Pancreas (tissue), 10 donors: Measurements from ENCODE around the gene SLC6A19. TPM values are rescaled to one million over a fixed set of nuclear protein-coding genes. Genes with fewer than 3 reads are reported as not detected.

Experiments used
- ATAC-seq, 4 donors: fragments of 200-7000 bp; cut with Tn5 transposase; one replicate each; pipeline versions ENCODE4 v1.8.0 to v1.9.1; 2020; ENCODE audit warnings: mild to moderate bottlenecking in 4 of 4, moderate library complexity in 4 of 4
- DNase-seq, 6 donors: peaks; one replicate each; pipeline ENCODE4 v3.0.0-alpha.2; 2020
- FAIRE-seq: peaks from 2 replicates; lab custom pipeline; 2012; peaks lifted over from hg19 to GRCh38; lab: Jason Lieb, UNC
- H3K27ac ChIP-seq, 4 donors: fragments of 200-600 bp; sonication (generic); 1 replicate in 3 of 4; 2 replicates in 1 of 4; pipeline versions ENCODE4 v1.5.0 to v1.8.0; 2020
- H3K27me3 ChIP-seq, 4 donors: fragments of 200-600 bp; one replicate each; pipeline ENCODE4 v1.8.0; 2021
- H3K36me3 ChIP-seq, 3 donors: fragments of 200-600 bp; sonication (generic) in 1 of 3; one replicate each; pipeline versions ENCODE4 v1.5.0 to v1.8.0; 2020 to 2021
- H3K4me1 ChIP-seq, 3 donors: fragments of 200-600 bp; one replicate each; pipeline ENCODE4 v1.8.0; 2021
- H3K4me3 ChIP-seq, 4 donors: fragments of 200-600 bp; sonication (generic) in 2 of 4; one replicate each; pipeline versions ENCODE4 v1.5.0 to v1.8.0; 2020 to 2021
- H3K9me3 ChIP-seq, 4 donors: fragments of 200-600 bp; one replicate each; pipeline ENCODE4 v1.8.0; 2021
- WGBS, 2 donors: extraction: QIAGEN DNeasy Blood & Tissue Kit; methylation state at CpG; one replicate each; pipeline ENCODE4 v1.1.7; 2013; 5-methylcytosine and 5-hydroxymethylcytosine counted together
- intact Hi-C, 3 donors: fragments of 100-400 bp; cut with DNase I; formaldehyde crosslinking; loops; one replicate each; pipeline versions ENCODE4 v1.11.1 to v1.14.2; 2022
- polyA plus RNA-seq, 2 donors: library from polyadenylated mRNA; stranded (reverse); fragments of 200-250 nt; gene quantifications; one replicate each; pipeline ENCODE4 v1.2.3, GENCODE V29; 2013
- total RNA-seq, 6 donors: library from RNA; stranded (reverse); fragmentation: NEBNext Ultra II Directional in 4 of 6; extraction: Animal tissue kit (Norgen Biotek cat#: 25700) in 4 of 6; gene quantifications; one replicate each; pipeline versions ENCODE4 v1.2.1 to v1.2.4, GENCODE V29; 2021 to 2023
- TF ChIP-seq, protein P1 (sequence below), 4 donors: fragments of 200-600 bp; sonication (generic) in 3 of 4; IDR thresholded peaks; one replicate each; pipeline versions ENCODE4 v1.5.0 to v1.8.0; 2021; ENCODE audit warnings: antibody characterized with exemption in 4 of 4
- donor health status: healthy with polysubstance abuse.
- donor health status: DM: no; HTN: no; CAD: no; lungs with moderate emphysema.
- donor health status: DM: no; HTN: no; CAD: no.
- donor health status: control.
- donor health status: control.
- donor health status: Bipolar disorder and iron deficiency.
- donor health status: DM: yes; HTN: yes; CAD: no.
- donor health status: DM: no; HTN: no; CAD: no.
- donor health status: DM: no; HTN: no; CAD: no.
- donor health status: DM: yes; HTN: yes; CAD: no.

Gene SLC6A19
- total and polyA plus RNA-seq, 8 donors = 0.08 to 3.9 (median 0.29) TPM

- Histone ChIP-seq H3K36me3 (no peaks in the 10 kb centered on the region), H3K4me1 (peaks cover 31 to 33% (median 32%) of the 10 kb centered on the region in 3 donors), H3K27me3 (no peaks in the 10 kb centered on the region), H3K4me3 (no peak overlapping the region), H3K9me3 (no peaks in the 10 kb centered on the region), H3K27ac (no peak overlapping the region)
- no peak for FAIRE-seq
- TF ChIP-seq, protein P1, sequence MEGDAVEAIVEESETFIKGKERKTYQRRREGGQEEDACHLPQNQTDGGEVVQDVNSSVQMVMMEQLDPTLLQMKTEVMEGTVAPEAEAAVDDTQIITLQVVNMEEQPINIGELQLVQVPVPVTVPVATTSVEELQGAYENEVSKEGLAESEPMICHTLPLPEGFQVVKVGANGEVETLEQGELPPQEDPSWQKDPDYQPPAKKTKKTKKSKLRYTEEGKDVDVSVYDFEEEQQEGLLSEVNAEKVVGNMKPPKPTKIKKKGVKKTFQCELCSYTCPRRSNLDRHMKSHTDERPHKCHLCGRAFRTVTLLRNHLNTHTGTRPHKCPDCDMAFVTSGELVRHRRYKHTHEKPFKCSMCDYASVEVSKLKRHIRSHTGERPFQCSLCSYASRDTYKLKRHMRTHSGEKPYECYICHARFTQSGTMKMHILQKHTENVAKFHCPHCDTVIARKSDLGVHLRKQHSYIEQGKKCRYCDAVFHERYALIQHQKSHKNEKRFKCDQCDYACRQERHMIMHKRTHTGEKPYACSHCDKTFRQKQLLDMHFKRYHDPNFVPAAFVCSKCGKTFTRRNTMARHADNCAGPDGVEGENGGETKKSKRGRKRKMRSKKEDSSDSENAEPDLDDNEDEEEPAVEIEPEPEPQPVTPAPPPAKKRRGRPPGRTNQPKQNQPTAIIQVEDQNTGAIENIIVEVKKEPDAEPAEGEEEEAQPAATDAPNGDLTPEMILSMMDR (IDR thresholded peaks at IDR 0.05) = no peak
- ATAC-seq = no peak
- peak in 3 of 6 donors; percentile 4 to 28 (median 26) for DNase-seq
- intact Hi-C loops = no loop called here
- WGBS, 2 donors = 48 to 52% methylated on average over 10 of the region's 10 CpGs
Measured at GRCh38 chr5:1189269-1189668, 12.1 kb upstream of the SLC6A19 start.

GRCh38 chr5:1190278-1190677 lies 11.1 kb upstream of the SLC6A19 start:
- intact Hi-C loops = no loop called here
- Histone ChIP-seq H3K9me3 (no peaks in the 10 kb centered on the region), H3K4me3 (no peak overlapping the region), H3K4me1 (peaks cover 21 to 24% (median 22%) of the 10 kb centered on the region in 3 donors), H3K36me3 (no peaks in the 10 kb centered on the region), H3K27ac (no peak overlapping the region), H3K27me3 (no peaks in the 10 kb centered on the region)
- DNase-seq (peak in 2 of 6 donors; percentile 4 to 26), ATAC-seq (no peak), FAIRE-seq (no peak)
- TF ChIP-seq, protein P1 (IDR thresholded peaks at IDR 0.05) = no peak
- WGBS, 2 donors = 90% methylated on average over 12 of the region's 12 CpGs

DNA sequence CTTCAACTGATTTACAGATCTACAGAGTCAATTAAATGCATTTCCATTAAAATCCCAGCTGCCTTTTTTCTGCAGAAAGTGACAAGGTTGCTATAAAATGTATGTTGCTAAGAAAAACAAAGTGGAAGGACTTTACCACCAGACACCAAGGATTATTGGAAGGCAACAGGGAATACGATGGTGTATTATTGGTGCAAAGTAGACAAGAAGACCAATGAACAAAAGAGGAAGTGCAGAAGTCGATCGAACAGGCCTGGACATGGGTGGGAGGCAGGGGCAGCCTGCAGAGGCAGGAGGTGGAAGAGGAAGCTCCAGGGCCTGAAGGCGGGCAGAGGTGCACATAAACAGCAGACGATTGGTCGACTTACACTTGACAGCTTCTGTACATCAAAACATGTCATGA lies 10.6 kb upstream of the SLC6A19 start:
- FAIRE-seq = no peak
- no peak for ATAC-seq
- WGBS, 2 donors = 67 to 75% methylated on average over 6 of the region's 6 CpGs
- no peak overlapping the region for H3K4me3 ChIP-seq
- H3K27ac ChIP-seq = no peak overlapping the region
- H3K27me3 ChIP-seq = no peaks in the 10 kb centered on the region
- TF ChIP-seq, protein P1 (IDR thresholded peaks at IDR 0.05) = no peak
- peak in 2 of 6 donors; percentile 10 for DNase-seq
- peaks cover 17 to 19% (median 17%) of the 10 kb centered on the region in 3 donors for H3K4me1 ChIP-seq
- no peaks in the 10 kb centered on the region for H3K36me3 ChIP-seq
- H3K9me3 ChIP-seq = no peaks in the 10 kb centered on the region
- intact Hi-C loops = no loop called here

GRCh38 chr5:1192971-1193590 lies 8.3 kb upstream of the SLC6A19 start:
- Histone ChIP-seq H3K27ac (no peak overlapping the region), H3K9me3 (no peaks in the 10 kb centered on the region), H3K4me1 (peaks cover under 1 to 2% (median 1%) of the 10 kb centered on the region in 3 donors), H3K36me3 (no peaks in the 10 kb centered on the region), H3K27me3 (no peaks in the 10 kb centered on the region), H3K4me3 (no peak overlapping the region)
- 86 to 88% methylated on average over 18 of the region's 18 CpGs for WGBS, 2 donors
- no peak for FAIRE-seq
- peak in 3 of 6 donors; percentile 9 to 18 (median 10) for DNase-seq
- intact Hi-C loops = no loop called here
- ATAC-seq = no peak
- TF ChIP-seq, protein P1 (IDR thresholded peaks at IDR 0.05) = no peak

- FAIRE-seq = no peak
- 84 to 88% methylated on average over 28 of the region's 28 CpGs for WGBS, 2 donors
- Histone ChIP-seq H3K27ac (no peak overlapping the region), H3K36me3 (no peaks in the 10 kb centered on the region), H3K4me1 (no peaks in the 10 kb centered on the region), H3K27me3 (no peaks in the 10 kb centered on the region), H3K4me3 (no peak overlapping the region), H3K9me3 (no peaks in the 10 kb centered on the region)
- no peak for ATAC-seq
- TF ChIP-seq, protein P1 (IDR thresholded peaks at IDR 0.05) = no peak
- intact Hi-C loops = no loop called here
- peak in 2 of 6 donors; percentile 18 to 53 for DNase-seq
Measured at GRCh38 chr5:1193591-1193985, 7.8 kb upstream of the SLC6A19 start.
